GM18858 (cell line): ENCODE data around the gene APOC4.
"Not testable (repeated sequence)": the region's sequence is repeated elsewhere in the genome, so short reads cannot be mapped to it uniquely, and the experiment has no call there.

ENCODE experiments used
- ATAC-seq: cut with Tn5 transposase; IDR thresholded peaks from one replicate; pipeline ENCODE4 v1.9.1; 2021; ENCODE audit not compliant: unreplicated experiment

Gene APOC4

DNA sequence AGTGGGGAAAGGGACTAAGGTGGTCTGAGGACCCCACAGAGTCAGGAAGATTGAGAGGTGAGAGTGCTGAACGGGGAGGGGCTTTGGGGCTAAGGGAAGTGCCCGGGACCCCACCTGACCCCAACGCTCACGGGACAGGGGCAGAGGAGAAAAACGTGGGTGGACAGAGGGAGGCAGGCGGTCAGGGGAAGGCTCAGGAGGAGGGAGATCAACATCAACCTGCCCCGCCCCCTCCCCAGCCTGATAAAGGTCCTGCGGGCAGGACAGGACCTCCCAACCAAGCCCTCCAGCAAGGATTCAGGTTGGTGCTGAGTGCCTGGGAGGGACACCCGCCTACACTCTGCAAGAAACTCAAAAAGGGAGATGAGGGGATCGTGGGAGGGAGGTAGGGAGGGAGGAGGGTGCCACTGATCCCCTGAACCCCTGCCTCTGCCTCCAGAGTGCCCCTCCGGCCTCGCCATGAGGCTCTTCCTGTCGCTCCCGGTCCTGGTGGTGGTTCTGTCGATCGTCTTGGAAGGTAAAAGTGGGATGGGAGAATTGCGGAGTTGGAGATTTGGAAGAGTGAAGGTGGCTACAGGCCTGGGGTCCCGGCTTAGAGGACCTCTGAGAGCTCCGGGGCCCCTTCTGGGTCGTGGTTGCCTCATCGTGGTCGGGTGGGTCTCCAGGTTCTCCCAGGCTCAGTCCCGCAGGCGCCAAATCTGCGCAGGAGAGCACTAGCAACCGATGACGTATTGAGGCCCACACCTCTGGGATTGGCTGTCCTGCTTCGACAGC lies 27.4 kb upstream of the APOC4 start, which contains the start of gene APOC1:
TSS of gene APOC1 (plus strand) at position 176 of the 774 bp plus-strand sequence. CDS start at position 460, 284 bp downstream.
- not testable (repeated sequence) for ATAC-seq

DNA sequence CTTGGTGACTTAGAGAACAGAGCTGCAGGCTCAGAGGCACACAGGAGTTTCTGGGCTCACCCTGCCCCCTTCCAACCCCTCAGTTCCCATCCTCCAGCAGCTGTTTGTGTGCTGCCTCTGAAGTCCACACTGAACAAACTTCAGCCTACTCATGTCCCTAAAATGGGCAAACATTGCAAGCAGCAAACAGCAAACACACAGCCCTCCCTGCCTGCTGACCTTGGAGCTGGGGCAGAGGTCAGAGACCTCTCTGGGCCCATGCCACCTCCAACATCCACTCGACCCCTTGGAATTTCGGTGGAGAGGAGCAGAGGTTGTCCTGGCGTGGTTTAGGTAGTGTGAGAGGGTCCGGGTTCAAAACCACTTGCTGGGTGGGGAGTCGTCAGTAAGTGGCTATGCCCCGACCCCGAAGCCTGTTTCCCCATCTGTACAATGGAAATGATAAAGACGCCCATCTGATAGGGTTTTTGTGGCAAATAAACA lies 17.8 kb upstream of the APOC4 start:
- no peak for ATAC-seq

DNA sequence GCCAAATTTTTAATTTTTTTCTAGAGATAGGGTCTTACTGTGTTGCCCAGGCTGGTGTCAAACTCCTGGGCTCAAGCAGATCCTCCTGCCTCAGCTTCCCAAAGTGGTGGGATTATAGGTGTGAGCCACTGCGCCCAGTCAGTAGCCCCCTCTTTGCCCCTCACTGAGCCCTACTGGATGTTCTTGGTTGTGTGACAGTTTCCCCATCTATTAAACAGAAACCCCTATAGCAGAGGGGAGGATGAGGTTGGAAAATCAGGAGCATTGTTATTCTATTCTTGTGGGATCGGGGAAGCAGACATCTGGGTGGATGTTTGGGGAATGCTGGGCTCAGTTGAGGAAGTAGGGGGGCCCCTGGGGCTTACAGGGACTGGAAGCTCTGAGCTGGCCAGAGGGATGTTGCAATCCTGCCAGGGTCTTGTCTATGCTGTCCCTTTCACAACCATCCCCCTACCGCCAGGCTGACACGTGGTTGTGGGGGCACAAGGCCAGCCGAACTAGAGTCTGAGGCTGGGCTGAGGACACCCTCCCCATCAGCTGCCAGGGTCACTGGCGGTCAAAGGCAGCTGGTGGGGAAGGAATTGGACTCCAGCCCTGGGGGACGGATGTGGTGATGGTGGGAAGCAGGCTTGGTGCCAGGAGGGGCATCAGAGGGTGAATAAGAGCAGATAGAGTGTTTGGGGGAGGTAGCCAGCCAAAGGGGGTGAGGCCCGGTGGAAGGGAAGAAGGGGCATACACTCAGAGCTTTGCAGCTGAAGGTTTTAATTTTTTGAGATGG lies 16.7 kb upstream of the APOC4 start:
- ATAC-seq, result no peak

DNA sequence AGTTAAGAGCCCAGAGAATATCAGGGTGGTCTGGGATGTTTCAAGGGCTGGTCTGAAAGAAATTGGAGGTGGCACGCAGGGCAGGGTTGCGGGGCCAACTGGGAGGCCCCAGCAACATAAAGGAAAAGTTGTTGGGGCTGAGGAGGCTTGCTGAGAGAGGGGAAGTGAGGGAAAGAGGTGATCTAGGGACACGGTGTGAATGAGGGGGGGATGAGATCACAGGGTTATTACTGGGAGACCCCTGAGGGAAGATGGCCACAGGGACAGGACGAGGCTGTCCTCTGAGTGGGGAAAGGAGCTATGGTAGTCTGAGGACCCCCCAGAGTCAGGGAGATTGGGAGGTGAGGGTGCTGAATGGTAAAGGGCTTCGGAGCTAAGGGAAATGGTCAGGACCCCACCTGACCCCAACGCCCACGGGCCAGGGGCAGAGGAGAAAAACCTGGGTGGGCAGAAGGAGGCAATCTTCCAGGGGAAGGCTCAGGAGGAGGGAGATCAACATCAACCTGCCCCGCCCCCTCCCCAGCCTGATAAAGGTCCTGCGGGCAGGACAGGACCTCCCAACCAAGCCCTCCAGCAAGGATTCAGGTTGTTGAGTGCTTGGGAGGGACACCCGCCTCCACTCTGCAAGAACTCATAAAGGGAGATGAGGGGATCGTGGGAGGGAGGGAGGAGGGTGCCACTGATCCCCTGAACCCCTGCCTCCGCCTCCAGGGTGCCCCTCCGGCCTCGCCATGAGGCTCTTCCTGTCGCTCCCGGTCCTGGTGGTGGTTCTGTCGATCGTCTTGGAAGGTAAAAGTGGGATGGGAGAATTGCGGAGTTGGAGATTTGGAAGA lies 15.6 kb upstream of the APOC4 start:
- not testable (repeated sequence) for ATAC-seq

DNA sequence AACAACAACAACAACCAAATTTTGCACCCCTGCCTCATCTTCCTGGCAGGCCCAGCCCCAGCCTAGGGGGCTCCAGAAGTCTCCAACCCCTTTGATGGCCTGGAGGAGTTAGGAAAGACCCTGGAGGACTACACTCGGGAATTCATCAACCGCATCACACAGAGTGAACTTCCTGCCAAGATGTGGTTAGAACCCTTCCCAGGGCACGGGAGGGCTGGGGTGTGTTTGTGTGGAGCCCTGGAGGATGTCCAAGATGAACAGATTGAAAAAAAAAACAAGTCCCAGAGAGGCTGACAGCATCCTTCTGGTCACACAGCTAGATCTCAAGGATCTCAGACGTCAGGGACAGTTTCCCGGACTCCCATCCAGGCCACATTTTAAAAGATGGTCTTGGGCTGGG lies 14.3 kb upstream of the APOC4 start:
- no peak for ATAC-seq

DNA sequence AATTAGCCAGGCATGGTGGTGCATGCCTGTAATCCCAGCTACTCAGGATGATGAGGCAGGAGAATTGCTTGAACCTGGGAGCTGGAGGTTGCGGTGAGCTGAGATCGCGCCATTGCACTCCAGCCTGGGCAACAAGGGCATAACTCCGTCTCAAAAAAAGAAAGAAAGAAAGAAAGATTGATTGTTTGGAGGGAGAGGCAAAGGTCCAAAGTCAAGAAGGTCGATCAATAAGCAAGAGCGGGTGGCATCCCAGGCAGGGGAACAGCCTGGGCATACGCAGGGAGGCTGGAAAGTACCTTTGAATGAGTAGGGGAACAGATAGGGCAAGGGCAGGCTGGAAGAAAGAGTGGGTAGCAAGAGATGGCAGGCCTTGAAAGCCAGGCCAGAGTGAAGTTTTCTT lies 11.9 kb upstream of the APOC4 start:
- ATAC-seq, result no peak

DNA sequence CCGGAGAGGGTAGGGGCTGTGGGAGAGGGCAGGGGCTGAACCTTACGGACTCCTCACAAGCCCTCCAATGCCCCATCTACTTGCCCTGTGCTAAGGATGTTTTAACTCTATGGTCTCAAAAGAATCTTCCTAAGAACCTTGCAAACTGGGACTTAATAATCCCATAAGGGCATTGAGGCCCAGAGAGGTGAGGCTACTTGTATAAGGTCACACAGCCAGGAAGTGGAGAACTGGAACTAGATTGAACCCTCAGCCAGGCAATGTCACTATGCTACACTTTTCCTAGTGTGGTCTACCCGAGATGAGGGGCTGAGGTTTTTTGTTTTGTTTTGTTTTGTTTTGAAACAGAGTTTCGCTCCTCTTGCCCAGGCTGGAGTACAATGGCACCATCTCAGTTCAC lies 10.5 kb upstream of the APOC4 start:
- ATAC-seq, result no peak

DNA sequence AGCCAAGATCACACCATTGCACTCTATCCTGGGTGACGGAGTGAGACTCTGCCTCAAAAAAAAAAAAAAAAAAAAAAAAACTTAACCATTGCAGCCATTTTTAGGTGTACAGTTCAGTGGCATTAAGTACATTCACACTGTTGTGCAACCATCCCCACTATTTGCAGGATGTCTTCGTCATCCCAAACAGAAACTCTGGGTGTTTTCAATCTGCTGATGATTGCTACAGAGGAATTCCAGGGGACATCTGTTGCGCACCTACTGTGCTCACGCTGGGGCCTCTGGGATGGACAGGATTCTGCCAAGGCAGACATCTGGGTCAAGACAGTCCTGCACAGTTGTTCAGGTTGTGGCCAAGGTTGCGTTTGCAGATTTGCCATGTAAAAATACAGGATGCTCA lies 2.4 kb upstream of the APOC4 start:
- ATAC-seq, result no peak

DNA sequence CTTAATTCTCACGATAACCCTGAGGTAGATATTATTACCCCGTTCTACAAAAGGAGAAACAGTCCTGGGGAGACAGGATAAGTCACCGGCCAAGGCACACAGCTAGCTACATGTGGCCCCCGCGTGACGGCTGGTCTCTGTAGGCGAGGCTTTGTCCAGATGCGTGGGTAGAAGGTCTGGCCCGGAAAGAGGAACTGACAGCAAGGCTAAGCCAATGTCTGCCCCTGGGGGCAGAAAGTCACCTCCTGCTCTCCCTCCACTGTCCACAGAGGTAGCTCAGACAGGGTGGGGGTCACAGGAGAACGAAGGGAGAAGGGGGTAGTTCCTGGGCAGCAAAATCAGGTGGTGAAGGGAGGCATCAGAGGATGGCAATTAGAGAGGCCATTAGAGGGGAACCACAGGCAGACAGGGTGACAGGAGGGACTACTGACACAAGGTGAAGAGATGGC lies 1.8 kb downstream of the APOC4 start:
- peak; percentile 51 for ATAC-seq

DNA sequence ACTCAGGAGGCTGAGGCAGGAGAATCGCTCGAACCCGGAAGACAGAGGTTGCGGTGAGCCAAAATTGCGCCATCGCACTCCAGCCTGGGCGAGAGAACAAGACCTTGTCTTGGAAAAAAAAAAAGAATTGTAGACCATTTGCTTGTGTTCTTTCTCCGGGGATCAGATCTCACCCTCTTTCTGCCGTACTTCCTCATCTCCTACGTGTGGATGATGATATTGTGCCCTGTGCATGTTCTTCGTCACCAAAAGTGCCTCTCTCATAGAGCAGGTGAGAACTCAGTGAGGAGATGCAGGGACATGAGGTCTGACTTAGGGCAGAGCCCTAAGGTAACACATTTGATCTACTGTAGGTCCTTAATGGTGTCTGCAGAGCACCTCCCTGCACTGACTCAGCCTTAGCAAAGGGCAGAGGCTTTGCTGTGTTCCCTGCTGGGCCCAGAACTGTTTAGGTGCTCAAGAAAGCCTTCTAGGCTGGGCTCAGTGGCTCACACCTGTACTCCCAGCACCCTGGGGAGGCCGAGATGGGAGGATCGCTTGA lies 5.1 kb downstream of the APOC4 start:
- no peak for ATAC-seq

DNA sequence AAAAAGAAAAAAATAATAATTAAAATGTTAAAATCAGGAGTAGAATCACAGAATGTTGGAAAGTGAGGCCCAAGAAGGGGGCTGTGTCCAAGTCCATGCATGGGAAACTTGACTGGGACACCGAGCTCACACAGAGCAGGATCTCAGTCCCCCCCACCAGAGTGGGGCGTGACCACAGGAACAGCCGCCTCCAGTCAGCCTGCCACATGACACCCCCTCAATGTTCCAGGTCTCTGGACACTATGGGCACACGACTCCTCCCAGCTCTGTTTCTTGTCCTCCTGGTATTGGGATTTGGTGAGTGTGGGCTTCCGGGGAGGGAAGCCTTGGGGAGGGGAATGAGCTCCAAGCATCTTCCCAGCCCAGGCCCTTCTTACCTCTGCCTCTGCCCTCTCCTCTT lies 6.2 kb downstream of the APOC4 start:
- no peak for ATAC-seq

DNA sequence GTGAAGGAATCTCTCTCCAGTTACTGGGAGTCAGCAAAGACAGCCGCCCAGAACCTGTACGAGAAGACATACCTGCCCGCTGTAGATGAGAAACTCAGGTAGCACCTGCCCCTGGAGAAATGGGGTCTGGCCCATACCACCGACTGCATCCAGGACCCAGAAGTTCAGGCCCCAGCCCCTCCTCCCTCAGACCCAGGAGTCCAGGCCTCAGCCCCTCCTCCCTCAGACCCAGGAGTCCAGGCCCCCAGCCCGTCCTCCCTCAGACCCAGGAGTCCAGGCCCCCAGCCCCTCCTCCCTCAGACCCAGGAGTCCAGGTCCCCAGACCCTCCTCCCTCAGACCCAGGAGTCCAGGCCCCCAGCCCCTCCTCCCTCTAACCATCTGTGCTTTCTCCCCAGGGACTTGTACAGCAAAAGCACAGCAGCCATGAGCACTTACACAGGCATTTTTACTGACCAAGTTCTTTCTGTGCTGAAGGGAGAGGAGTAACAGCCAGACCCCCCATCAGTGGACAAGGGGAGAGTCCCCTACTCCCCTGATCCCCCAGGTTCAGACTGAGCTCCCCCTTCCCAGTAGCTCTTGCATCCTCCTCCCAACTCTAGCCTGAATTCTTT lies 6.8 kb downstream of the APOC4 start:
- ATAC-seq, result no peak

DNA sequence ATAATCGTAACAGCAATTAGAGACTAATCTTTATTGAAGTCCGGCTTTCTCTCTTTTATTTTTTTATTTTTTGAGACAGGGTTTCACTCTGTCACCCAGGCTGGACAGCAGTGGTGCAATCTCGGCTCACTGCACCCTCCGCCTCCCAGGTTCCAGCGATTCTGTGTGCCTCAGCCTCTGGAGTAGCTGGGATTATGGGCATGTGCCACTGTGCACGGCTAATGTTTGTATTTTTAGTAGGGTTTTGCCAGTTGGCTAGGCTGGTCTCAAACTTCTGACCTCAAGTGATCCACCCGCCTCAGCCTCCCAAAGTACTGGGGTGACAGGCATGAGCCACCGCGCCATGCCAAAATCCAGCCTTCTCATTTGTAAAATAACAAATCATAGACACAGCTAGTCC lies 7.5 kb downstream of the APOC4 start:
- no peak for ATAC-seq

DNA sequence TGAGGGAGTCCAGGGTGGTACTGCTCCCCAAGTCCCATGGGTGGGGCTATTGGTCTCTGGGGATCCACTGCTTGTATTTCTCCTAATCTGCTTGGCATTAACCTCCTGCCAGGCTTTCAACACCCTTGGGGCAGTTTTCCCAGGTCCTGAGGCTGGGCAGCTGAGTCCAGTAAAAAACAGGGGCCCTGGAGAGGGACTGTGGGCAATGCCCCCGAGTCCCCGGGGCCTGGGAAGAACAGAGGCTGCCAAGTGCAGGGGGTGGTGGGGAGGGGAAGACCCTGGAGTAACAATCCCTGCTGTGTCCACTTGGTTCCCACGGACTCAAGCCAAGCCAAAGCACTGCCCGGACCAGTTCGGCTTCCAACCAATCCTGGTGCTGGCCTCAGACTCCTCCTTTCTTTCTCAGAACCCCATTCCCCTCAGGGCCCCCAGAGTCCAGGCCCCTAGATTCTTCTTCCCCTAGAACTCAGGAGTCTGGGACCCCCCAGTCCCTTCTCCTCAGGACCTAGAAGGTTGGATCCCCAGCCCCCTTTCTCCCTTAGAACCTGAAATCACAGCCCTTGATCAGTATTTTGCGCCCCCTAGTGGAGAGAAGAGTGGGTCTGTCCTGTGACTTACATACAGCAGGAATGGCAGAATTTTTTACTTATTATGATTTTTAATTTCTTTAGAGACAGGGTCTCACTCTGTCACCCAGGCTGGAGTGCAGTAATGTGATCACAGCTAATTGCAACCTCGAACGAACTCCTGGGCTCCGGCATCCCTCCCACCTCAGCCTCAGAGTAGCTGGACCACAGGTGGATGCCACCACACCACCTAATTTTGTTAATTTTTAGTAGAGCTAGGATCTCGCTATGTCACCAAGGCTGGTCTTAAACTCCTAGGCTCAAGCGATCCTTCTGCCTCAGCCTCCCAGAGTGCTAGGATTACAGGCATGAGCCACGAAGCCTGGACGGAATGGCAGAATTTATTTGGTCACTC lies 9.4 kb downstream of the APOC4 start:
- ATAC-seq, result no peak

DNA sequence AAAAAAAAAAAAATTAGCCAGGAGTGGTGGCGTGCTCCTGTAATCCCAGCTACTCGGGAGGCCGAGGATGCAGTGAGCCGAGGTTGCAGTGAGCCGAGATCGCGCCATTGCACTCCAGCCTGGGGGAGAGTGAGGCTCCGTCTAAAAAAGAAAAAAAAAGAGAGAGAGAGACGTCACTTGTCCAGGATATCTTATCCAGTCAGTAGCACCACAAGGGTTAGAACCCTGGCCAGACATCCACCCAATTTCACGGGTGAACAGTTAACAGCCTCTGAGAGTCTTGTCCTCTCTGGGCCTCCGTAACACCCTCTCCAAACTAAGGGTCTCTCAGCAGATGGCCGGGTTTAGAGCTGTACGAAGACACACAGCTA lies 12.2 kb downstream of the APOC4 start:
- no peak for ATAC-seq

DNA sequence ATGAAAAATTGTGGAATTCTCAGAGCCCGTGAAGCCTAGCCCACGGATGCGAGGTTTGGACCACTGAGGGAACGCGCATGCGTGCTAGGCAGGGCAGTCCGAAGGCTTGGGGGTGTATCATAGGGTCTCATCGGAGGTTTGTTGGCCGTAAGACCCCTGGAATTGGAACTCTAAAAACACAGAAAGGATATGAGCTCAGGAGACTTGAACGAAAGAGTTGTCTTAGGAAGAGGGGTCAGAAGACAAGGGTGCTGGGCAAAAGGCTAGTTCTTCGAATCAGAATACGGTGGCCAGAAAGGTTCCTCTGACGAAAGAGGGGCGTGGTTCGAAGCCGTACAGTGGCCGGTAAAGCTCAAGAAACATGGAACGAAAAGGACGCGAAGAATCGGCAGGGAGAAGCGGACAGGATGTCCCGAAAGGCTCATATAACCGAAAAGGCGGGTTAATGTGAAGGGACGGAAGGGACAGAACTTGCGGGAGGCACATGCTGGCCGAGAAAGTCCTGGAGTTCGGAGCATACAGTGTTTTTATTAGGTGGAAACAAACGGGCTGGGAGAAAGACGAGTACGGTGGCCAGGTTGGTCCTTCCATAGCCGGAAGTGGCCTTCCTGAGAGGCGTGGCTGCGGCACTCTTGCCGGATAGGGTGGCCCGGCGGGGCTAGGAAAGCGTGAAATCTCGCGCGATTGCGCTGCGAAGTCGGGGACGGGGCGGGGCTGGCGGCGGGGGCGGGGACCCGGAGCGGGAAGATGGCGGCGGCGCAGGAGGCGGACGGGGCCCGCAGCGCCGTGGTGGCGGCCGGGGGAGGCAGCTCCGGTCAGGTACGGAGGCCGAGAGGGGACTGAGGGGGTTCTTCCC lies 12.8 kb downstream of the APOC4 start, which contains the start of gene CLPTM1:
TSS of gene CLPTM1 (plus strand) at position 732 of the 856 bp plus-strand sequence. CDS start at position 748, 16 bp downstream.
- ATAC-seq, result peak; percentile 67

DNA sequence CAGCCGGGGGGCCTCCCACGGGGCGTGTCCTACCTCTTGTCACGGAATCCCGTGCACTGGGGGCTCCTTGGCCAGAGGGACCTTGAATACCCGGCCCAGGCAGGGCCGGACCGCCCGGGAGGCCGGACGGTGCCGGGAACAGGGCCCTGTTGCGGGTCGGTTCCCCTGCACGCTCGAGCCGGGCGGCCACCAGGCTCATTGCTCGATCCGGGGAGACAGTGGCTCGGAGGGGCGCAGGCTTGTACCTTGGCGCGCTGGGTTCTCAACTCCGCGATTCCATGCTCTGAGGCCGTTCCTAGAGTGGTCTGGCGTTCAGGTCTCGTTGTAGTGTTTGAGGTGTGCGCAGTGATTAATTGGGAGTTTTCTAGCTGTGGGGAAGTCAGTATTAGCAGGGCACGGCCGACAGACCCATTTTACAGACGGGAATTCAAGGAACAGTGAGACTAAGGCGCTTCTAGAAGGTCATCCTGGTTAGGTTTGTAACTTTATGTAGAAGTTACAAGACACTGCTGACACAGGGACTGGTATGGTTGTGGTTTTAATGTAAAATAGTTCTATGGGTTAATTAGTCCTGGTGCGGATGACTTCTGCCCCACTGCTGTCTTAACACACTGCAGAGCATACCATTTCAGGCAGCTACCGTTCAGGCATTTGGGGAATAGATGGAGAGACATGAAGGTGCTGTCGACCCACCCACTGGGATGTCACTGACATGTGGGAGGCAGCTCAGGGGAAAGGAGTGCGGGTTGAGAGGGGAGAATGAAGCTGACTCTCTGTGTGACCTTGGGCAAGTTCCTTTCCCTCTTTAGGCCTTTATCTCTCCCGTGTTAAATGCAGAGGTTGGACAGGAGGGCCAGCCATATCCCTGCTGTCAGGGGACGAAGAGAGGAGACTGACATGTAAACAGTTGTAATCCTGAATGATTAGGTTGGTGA lies 13.7 kb downstream of the APOC4 start:
- peak; percentile 8 for ATAC-seq
